ENCODE measurements around the gene NTN3. TPM values are rescaled to one million over a fixed set of nuclear protein-coding genes. Genes with fewer than 3 reads are reported as not detected.
A peak's percentile ranks its signal among the peaks of the same experiment; 100 is the strongest.

Gene NTN3
- total RNA-seq, 1 experiment from 2014 or later, result not detected

DNA sequence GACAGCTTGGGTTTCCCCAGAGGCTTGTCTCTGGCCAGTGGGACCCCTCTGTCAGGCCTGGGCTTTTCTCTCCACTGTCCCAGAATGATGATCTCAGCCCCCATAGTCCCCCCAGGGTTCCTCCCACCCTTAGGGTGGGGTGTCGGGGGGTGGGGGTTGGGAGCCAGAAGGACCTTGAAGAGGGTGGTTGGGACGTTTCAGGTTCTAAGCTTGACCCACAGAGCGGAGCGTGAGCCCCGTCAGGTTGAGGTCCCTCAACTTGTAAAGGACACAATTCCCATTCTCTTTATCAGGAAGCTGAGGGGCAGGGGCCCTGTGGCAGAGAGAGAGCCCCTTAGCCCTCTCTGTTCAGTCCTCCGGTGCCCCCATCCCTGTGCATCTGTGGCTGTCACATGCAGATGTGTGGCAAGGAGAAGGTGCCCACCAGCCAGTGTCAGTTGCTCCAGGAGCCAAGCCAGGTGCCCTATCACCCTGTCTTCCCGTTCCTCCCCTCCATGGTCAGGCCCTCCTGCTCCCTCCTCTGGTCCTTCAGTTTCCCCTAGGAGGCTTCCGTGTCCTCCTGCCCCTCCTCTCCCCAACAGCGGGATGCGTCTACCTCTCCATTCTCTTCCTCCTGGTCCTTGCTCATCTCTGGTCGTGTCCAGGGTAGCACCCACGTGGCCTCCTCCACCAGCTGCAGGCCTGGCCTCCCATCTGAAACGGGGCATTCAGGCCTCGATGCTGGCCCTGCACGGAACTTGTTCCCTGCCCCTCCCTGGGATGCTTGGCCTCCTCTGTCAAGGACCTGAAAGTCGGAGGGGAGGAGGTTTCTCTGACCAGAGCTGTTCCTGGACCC lies 1.5 kb upstream of the NTN3 start:
- Mint-ChIP-seq H3K4me3 (ENCODE audit: low read depth, unreplicated experiment) (no peak overlapping the region), H3K4me1 (ENCODE audit: low read depth, unreplicated experiment) (peaks cover 15% of the 10 kb centered on the region), H3K27ac (ENCODE audit: unreplicated experiment) (no peak overlapping the region), H3K9me3 (ENCODE audit: low read depth, unreplicated experiment) (no peaks in the 10 kb centered on the region), H3K27me3 (ENCODE audit: unreplicated experiment) (peaks cover 44% of the 10 kb centered on the region), H3K36me3 (ENCODE audit: insufficient read depth, unreplicated experiment) (peaks cover 45% of the 10 kb centered on the region)
- intact Hi-C loops (cut with micrococcal nuclease; ENCODE audit: unreplicated experiment), result no loop called here
- TF ChIP-seq, protein P1, sequence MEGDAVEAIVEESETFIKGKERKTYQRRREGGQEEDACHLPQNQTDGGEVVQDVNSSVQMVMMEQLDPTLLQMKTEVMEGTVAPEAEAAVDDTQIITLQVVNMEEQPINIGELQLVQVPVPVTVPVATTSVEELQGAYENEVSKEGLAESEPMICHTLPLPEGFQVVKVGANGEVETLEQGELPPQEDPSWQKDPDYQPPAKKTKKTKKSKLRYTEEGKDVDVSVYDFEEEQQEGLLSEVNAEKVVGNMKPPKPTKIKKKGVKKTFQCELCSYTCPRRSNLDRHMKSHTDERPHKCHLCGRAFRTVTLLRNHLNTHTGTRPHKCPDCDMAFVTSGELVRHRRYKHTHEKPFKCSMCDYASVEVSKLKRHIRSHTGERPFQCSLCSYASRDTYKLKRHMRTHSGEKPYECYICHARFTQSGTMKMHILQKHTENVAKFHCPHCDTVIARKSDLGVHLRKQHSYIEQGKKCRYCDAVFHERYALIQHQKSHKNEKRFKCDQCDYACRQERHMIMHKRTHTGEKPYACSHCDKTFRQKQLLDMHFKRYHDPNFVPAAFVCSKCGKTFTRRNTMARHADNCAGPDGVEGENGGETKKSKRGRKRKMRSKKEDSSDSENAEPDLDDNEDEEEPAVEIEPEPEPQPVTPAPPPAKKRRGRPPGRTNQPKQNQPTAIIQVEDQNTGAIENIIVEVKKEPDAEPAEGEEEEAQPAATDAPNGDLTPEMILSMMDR (IDR thresholded peaks at IDR 0.05; ENCODE audit: unreplicated experiment), result no peak
- BruUV-seq (replicated peaks), result no TSS peak
- CTCF ChIA-PET, result interaction anchor here (0.8 kb wide), 1 partner anchor 10 kb away, joined by 3 read pairs; the partner anchor contains the start of gene TEDC2
- DNase-seq, result no peak

DNA sequence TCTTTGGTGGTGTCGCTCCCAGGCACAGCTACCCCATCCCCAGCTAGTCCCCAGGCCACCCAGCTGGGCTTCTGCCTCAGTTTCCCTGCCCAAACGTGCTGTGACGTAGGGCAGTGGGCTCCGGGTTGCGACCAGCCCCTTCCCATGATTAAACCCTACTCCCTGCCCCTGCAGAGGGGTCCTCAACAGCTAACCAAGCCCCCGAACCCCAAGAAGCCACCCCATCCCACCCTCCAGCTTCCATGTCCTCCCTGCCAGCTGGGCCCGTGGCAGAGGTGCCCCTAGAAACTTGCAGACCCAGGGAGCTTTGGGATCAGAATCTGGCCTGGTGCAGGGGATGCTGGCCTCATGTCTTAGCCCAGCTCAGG lies 879 bp upstream of the NTN3 start:
- H3K27me3 Mint-ChIP-seq (ENCODE audit: unreplicated experiment), result peaks cover 44% of the 10 kb centered on the region
- TF ChIP-seq, protein P1 (IDR thresholded peaks at IDR 0.05; ENCODE audit: unreplicated experiment), result no peak
- no peak overlapping the region for H3K4me3 Mint-ChIP-seq (ENCODE audit: low read depth, unreplicated experiment)
- peaks cover 15% of the 10 kb centered on the region for H3K4me1 Mint-ChIP-seq (ENCODE audit: low read depth, unreplicated experiment)
- peaks cover 50% of the 10 kb centered on the region for H3K36me3 Mint-ChIP-seq (ENCODE audit: insufficient read depth, unreplicated experiment)
- no peak overlapping the region for H3K27ac Mint-ChIP-seq (ENCODE audit: unreplicated experiment)
- intact Hi-C loops (cut with micrococcal nuclease; ENCODE audit: unreplicated experiment), result no loop called here
- no peak for DNase-seq
- no peaks in the 10 kb centered on the region for H3K9me3 Mint-ChIP-seq (ENCODE audit: low read depth, unreplicated experiment)
- no TSS peak for BruUV-seq (replicated peaks)
- CTCF ChIA-PET, result interaction anchor here (0.8 kb wide), 1 partner anchor 10 kb away, joined by 3 read pairs; the partner anchor contains the start of gene TEDC2

DNA sequence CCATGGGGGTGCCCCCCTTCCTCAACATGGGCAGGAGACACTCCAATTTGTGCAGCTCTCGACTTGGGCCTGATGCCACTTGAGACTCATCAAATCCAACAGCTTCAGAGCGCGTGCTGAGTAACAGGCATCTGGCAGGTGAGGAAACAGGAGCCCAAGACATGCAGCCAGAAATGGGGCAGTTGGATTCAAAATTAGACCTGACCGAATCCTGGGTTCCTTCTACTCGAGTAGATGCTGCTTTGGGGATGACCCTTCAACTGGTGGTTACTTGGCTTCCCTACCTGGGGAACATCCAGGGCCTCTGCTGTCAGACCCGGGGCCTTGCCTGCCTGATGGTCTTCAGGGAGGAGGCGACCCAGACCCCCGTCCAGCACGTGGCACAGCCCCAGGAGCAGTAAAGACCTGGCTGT lies 488 bp upstream of the NTN3 start:
- CTCF ChIA-PET, result interaction anchor here (0.7 to 0.8 kb wide), 2 partner anchors 11 to 127 kb away, joined by 3 to 9 read pairs; partner anchors contain the start of gene TEDC2
- BruUV-seq (replicated peaks), result no TSS peak

DNA sequence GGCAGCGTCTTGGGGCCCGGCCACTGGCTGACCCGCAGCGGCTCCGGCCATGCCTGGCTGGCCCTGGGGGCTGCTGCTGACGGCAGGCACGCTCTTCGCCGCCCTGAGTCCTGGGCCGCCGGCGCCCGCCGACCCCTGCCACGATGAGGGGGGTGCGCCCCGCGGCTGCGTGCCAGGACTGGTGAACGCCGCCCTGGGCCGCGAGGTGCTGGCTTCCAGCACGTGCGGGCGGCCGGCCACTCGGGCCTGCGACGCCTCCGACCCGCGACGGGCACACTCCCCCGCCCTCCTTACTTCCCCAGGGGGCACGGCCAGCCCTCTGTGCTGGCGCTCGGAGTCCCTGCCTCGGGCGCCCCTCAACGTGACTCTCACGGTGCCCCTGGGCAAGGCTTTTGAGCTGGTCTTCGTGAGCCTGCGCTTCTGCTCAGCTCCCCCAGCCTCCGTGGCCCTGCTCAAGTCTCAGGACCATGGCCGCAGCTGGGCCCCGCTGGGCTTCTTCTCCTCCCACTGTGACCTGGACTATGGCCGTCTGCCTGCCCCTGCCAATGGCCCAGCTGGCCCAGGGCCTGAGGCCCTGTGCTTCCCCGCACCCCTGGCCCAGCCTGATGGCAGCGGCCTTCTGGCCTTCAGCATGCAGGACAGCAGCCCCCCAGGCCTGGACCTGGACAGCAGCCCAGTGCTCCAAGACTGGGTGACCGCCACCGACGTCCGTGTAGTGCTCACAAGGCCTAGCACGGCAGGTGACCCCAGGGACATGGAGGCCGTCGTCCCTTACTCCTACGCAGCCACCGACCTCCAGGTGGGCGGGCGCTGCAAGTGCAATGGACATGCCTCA lies 773 bp downstream of the NTN3 start:
- H3K4me3 Mint-ChIP-seq (ENCODE audit: low read depth, unreplicated experiment), result peak overlapping the region; percentile 54
- no peaks in the 10 kb centered on the region for H3K9me3 Mint-ChIP-seq (ENCODE audit: low read depth, unreplicated experiment)
- H3K27me3 Mint-ChIP-seq (ENCODE audit: unreplicated experiment), result peaks cover 44% of the 10 kb centered on the region
- H3K27ac Mint-ChIP-seq (ENCODE audit: unreplicated experiment), result no peak overlapping the region
- TF ChIP-seq, protein P1 (IDR thresholded peaks at IDR 0.05; ENCODE audit: unreplicated experiment), result no peak
- BruUV-seq (replicated peaks), result no TSS peak
- CTCF ChIA-PET, result interaction anchor here (0.7 kb wide), 1 partner anchor 129 kb away, joined by 9 read pairs; no protein-coding TSS in a partner anchor
- intact Hi-C loops (cut with micrococcal nuclease; ENCODE audit: unreplicated experiment), result no loop called here
- DNase-seq, result no peak
- H3K4me1 Mint-ChIP-seq (ENCODE audit: low read depth, unreplicated experiment), result peaks cover 24% of the 10 kb centered on the region
- H3K36me3 Mint-ChIP-seq (ENCODE audit: insufficient read depth, unreplicated experiment), result peaks cover 48% of the 10 kb centered on the region

More for the DNA sequence above, 488 bp upstream of the NTN3 start:
- intact Hi-C loops (cut with micrococcal nuclease; ENCODE audit: unreplicated experiment), result no loop called here
- TF ChIP-seq, protein P1 (IDR thresholded peaks at IDR 0.05; ENCODE audit: unreplicated experiment), result no peak
- Mint-ChIP-seq H3K27me3 (ENCODE audit: unreplicated experiment) (peaks cover 44% of the 10 kb centered on the region), H3K4me1 (ENCODE audit: low read depth, unreplicated experiment) (peaks cover 15% of the 10 kb centered on the region), H3K27ac (ENCODE audit: unreplicated experiment) (no peak overlapping the region), H3K36me3 (ENCODE audit: insufficient read depth, unreplicated experiment) (peaks cover 49% of the 10 kb centered on the region), H3K9me3 (ENCODE audit: low read depth, unreplicated experiment) (no peaks in the 10 kb centered on the region), H3K4me3 (ENCODE audit: low read depth, unreplicated experiment) (no peak overlapping the region)
- DNase-seq, result no peak
